Common myeloid progenitor, CD34-positive (primary cell): ENCODE measurements around the gene ATP11B.
A peak's percentile ranks its signal among the peaks of the same experiment; 100 is the strongest.

Experiments used
- CTCF ChIA-PET: fragments of 350-600 bp; sonication (Branson Sonifier 250); formaldehyde crosslinking; loops from one replicate; lab custom pipeline; 2021; ENCODE audit warnings: antibody characterized with exemption; lab: Charles Lee
- POLR2A ChIA-PET: fragments of 350-600 bp; sonication (Branson Sonifier 250); formaldehyde crosslinking; loops from one replicate; lab custom pipeline; 2021; ENCODE audit warnings: antibody characterized with exemption; lab: Charles Lee
- DNase-seq, 3 donors: peaks; one replicate each; pipeline versions ENCODE4 v3.0.0 to v3.0.0-alpha.2; 2013
- H3K27ac ChIP-seq, 2 experiments: 1 replicate in 1 of 2; 2 replicates in 1 of 2; pipeline ENCODE4 v1.7.0; 2013; ENCODE audit warnings: inconsistent platforms in 2 of 2, low read length in 2 of 2, mild to moderate bottlenecking in 2 of 2, low read depth in 1 of 2, moderate library complexity in 1 of 2; ENCODE audit not compliant: severe bottlenecking in 2 of 2, insufficient read depth in 1 of 2, poor library complexity in 1 of 2
- H3K27me3 ChIP-seq, 5 experiments: replicated peaks in 2 of 5; 1 replicate in 3 of 5; 2 replicates in 2 of 5; pipeline versions ENCODE4 v1.6.1 to v1.7.0; 2013; ENCODE audit warnings: low read length in 4 of 5, mild to moderate bottlenecking in 2 of 5, moderate library complexity in 2 of 5, inconsistent platforms in 1 of 5; ENCODE audit not compliant: insufficient read depth in 5 of 5, control insufficient read depth in 4 of 5
- H3K36me3 ChIP-seq, 4 experiments: 1 replicate in 2 of 4; 2 replicates in 2 of 4; pipeline versions ENCODE4 v1.6.1 to v1.7.0; 2013; ENCODE audit warnings: low read length in 3 of 4, control low read depth in 1 of 4, mild to moderate bottlenecking in 1 of 4; ENCODE audit not compliant: control insufficient read depth in 4 of 4, insufficient read depth in 4 of 4
- H3K4me1 ChIP-seq, 4 experiments: 1 replicate in 3 of 4; 2 replicates in 1 of 4; pipeline versions ENCODE4 v1.6.1 to v1.7.1; 2013; ENCODE audit warnings: low read length in 3 of 4, mild to moderate bottlenecking in 3 of 4, control low read depth in 1 of 4, inconsistent platforms in 1 of 4, moderate library complexity in 1 of 4; ENCODE audit not compliant: control insufficient read depth in 4 of 4, insufficient read depth in 4 of 4; ENCODE audit errors: control extremely low read depth in 1 of 4
- H3K4me3 ChIP-seq, 7 experiments: 1 replicate in 4 of 7; 2 replicates in 3 of 7; pipeline versions ENCODE4 v1.5.1 to v1.7.0; 2013; ENCODE audit warnings: mild to moderate bottlenecking in 7 of 7, low read length in 6 of 7, moderate library complexity in 6 of 7, inconsistent platforms in 2 of 7, low read depth in 2 of 7, control low read depth in 1 of 7; ENCODE audit not compliant: insufficient read depth in 4 of 7, control insufficient read depth in 1 of 7; ENCODE audit errors: extremely low read depth in 1 of 7
- H3K9me3 ChIP-seq, 5 experiments: 1 replicate in 4 of 5; 2 replicates in 1 of 5; pipeline versions ENCODE4 v1.6.1 to v1.7.1; 2013; ENCODE audit warnings: low read length in 4 of 5, mild to moderate bottlenecking in 2 of 5, inconsistent platforms in 1 of 5, low read depth in 1 of 5, moderate library complexity in 1 of 5; ENCODE audit not compliant: control insufficient read depth in 4 of 5, insufficient read depth in 2 of 5; ENCODE audit errors: control extremely low read depth in 1 of 5
- WGBS: methylation state at CpG from one replicate; pipeline ENCODE4 v1.1.5; 2013; ENCODE audit not compliant: insufficient coverage; 5-methylcytosine and 5-hydroxymethylcytosine counted together

Gene ATP11B

DNA sequence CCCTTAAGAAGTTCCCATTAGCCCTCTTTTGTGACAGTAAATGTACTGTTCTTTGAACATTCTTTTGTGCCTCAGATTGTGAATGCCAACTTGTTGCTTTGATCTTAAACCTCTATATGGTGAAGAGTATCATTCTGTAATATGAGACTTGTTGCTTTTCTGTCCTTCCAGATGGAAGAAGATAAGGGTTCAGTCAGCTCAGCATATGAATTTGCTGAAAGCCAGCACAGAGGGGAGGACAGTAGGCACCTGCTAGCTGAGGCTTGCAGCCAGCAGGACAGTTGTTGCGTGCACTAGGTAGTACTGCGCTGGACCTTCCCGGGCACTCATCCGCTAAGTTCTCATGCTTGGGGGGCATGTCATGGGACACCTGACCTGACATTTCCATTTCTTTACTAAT, 112.3 kb downstream of the ATP11B start:
- ChIA-PET POLR2A (no interaction called here), CTCF (interaction anchor here (0.7 to 1.5 kb wide), 3 partner anchors 17 to 84 kb away, joined by 3 to 4 read pairs (median 3); no protein-coding TSS in a partner anchor)
- WGBS, result 100% methylated on average over 4 of the region's 4 CpGs
- Histone ChIP-seq H3K36me3 (peaks cover 3 to 28% (median 8%) of the 10 kb centered on the region in 4 experiments), H3K4me1 (no peaks in the 10 kb centered on the region), H3K4me3 (no peak overlapping the region), H3K9me3 (no peaks in the 10 kb centered on the region), H3K27ac (no peak overlapping the region), H3K27me3 (no peaks in the 10 kb centered on the region)
- DNase-seq, result no peak

DNA sequence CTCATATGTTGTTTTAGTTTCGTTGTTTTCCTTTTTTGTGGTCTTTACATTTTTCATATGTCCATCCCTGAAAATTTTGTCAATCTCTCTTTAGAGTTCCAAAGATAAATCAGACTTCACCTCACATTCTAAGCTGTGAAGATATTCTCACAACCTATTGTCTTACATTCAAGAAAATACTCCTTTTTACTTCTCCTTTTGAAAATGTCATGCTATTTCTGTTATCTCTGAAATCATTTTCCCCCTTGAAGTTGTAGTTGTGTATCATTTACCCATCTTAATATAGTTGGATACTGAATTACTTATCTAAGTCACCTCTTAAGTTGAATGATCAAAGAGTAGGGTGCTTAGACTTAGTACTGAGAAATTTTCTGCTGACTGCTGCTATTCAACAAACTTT, 112.7 kb downstream of the ATP11B start:
- POLR2A ChIA-PET, result no interaction called here
- Histone ChIP-seq H3K4me3 (no peak overlapping the region), H3K36me3 (peaks cover 3 to 28% (median 8%) of the 10 kb centered on the region in 4 experiments), H3K27ac (no peak overlapping the region), H3K9me3 (no peaks in the 10 kb centered on the region), H3K4me1 (peaks cover 0 to 2% (median 0%) of the 10 kb centered on the region in 4 experiments), H3K27me3 (no peaks in the 10 kb centered on the region)
- WGBS, result 100% methylated on average over 1 of the region's 1 CpG
- DNase-seq, result no peak
- CTCF ChIA-PET, result interaction anchor here (1.4 kb wide), 1 partner anchor 52 kb away, joined by 3 read pairs; no protein-coding TSS in a partner anchor

DNA sequence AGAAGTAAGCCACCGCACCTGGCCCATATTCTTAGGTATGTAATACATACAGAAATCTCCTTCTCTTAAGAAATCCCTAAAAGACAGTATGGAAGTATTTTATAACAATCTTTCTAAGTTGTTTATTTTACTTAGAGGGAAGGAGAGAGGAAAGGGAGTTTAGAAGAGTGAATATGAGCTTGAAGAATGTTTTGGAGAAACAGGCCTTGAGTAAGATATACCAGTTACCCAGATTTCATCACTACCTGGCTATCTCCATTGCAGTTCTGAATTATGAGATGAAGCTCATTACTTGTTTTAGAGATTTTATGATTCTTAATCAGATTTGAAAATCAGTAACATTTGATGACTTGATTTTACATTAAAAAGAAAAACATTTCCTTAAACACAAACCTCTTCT, 115.2 kb downstream of the ATP11B start:
- H3K9me3 ChIP-seq, result no peaks in the 10 kb centered on the region
- no peak for DNase-seq
- ChIA-PET CTCF (interaction anchor here (1.1 to 1.8 kb wide), 4 partner anchors 9 to 119 kb away, joined by 3 to 7 read pairs (median 5); no protein-coding TSS in a partner anchor), POLR2A (interaction anchor here (0.5 kb wide), 1 partner anchor 208 kb away, joined by 4 read pairs; no protein-coding TSS in a partner anchor)
- no peaks in the 10 kb centered on the region for H3K27me3 ChIP-seq
- no CpG with 5 or more reads among the region's 1 CpG for WGBS
- H3K4me1 ChIP-seq, result peaks cover 0 to 6% (median 0%) of the 10 kb centered on the region in 4 experiments
- H3K36me3 ChIP-seq, result peaks cover 4 to 20% (median 7%) of the 10 kb centered on the region in 4 experiments
- H3K27ac ChIP-seq, result no peak overlapping the region
- no peak overlapping the region for H3K4me3 ChIP-seq

DNA sequence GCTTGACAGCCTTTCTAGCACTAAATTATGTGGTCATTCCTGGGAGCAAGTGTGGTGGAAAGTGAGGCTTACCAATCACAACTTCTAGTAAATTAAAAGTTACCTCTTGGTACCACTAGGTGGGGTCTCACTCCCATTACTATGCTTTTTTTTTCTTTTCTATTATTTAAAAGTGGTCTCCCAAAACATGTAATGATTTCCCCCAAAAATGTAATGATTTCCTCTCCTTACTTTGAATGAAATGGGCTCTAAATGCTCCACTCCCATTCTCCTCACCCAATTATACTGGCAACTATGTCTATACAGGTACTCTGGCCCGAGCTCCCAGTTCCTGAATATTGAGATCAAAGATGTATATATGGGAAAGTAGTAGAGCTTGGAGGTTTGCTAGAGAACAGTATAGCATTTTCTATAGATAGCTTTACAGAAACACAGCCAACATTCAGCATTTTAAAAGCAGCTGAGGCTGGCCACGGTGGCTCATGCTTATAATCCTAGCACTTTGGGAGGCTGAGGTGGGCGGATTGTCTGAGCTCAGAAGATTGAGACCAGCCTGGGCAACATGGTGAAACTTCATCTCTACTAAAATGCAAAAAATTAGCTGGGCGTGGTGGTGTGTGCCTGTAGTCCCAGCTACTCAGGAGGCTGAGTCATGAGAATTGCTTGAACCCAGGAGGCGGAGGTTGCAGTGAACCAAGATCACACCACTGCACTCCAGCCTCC, 116.2 kb downstream of the ATP11B start:
- DNase-seq, result peak; percentile 28 to 58 (median 51)
- Histone ChIP-seq H3K4me1 (peaks cover 5 to 10% (median 8%) of the 10 kb centered on the region in 4 experiments), H3K4me3 (no peak overlapping the region), H3K9me3 (no peaks in the 10 kb centered on the region), H3K27me3 (no peaks in the 10 kb centered on the region), H3K36me3 (peaks cover 2 to 14% (median 7%) of the 10 kb centered on the region in 4 experiments), H3K27ac (no peak overlapping the region)
- ChIA-PET CTCF (interaction anchor here (0.6 to 3.9 kb wide), 12 partner anchors 7 to 476 kb away, joined by 3 to 17 read pairs (median 4); no protein-coding TSS in a partner anchor), POLR2A (interaction anchor here (0.6 kb wide), 1 partner anchor 279 kb away, joined by 6 read pairs; no protein-coding TSS in a partner anchor)
- 89% methylated on average over 2 of the region's 5 CpGs for WGBS

DNA sequence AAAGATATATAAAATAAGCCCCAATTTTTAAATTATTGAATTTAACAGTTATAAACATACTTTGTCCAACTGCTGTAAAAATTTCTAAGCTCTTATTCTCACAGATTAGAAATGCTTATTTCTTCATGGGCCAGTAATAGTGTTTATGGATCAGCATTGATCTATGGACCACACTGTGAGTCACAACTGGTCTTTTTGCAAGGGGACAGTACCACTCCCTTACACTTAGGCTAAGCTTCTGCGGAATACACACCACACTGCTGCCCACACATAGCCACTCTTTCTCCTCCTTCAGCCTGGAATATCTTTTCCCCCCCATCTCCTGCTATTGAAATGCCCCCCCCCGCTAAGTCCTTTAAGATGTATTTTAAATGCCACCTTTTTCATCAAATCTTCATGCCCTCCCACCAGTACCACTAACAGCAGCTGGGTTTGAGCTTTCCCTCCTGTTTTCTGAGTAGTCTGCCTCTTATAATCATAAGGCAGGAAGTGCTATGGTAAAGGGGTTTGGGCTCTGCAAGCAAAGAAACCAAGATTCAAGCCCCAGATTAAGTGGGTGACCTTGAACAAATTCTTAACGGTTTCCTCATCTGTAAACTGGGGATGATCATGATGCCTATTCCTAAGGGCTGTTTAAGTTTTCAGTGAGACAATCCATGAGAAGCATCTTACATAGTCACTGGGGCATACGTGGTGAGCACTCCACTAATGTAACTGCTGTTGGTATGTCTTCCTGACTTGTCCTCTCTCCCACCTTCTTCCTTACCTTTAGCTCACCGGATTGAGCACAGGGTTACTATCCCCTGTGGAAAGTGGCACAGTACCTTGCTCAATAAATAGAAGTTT, 117.9 kb downstream of the ATP11B start:
- ChIA-PET CTCF (interaction anchor here (0.6 to 3.9 kb wide), 9 partner anchors 9 to 474 kb away, joined by 3 to 17 read pairs (median 5); no protein-coding TSS in a partner anchor), POLR2A (no interaction called here)
- Histone ChIP-seq H3K27ac (no peak overlapping the region), H3K9me3 (no peaks in the 10 kb centered on the region), H3K4me3 (no peak overlapping the region), H3K36me3 (peaks cover 2 to 8% (median 3%) of the 10 kb centered on the region in 4 experiments), H3K27me3 (no peaks in the 10 kb centered on the region), H3K4me1 (peaks cover 9 to 15% (median 12%) of the 10 kb centered on the region in 4 experiments)
- DNase-seq, result no peak
- WGBS, result 85% methylated on average over 3 of the region's 5 CpGs

DNA sequence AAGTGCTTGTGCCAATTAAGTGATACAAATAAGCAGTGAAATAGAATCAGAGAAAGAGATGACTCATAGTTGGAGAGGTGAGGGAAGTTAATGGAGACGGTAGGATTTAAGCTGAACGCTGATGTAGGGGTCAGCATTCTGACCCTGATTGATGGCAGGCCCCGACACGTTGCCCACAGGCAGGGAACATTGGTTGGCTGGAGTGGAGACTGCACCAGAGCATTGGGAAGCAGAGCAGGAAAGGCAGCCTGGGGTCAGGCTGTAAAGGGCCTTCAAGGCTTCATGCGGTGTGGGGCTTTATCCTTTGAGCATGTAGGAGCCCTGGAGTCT, 118.4 kb downstream of the ATP11B start:
- H3K36me3 ChIP-seq, result peaks cover 2 to 3% (median 3%) of the 10 kb centered on the region in 4 experiments
- ChIA-PET POLR2A (no interaction called here), CTCF (interaction anchor here (0.6 to 3.9 kb wide), 2 partner anchors 10 to 75 kb away, joined by 5 to 17 read pairs; no protein-coding TSS in a partner anchor)
- 96% methylated on average over 5 of the region's 5 CpGs for WGBS
- H3K27me3 ChIP-seq, result no peaks in the 10 kb centered on the region
- H3K4me3 ChIP-seq, result no peak overlapping the region
- no peak for DNase-seq
- H3K9me3 ChIP-seq, result no peaks in the 10 kb centered on the region
- peaks cover 9 to 15% (median 12%) of the 10 kb centered on the region in 4 experiments for H3K4me1 ChIP-seq
- no peak overlapping the region for H3K27ac ChIP-seq
